SKM-1 treated with dmso at 0.1 percent for 144 hours (cell line): ENCODE measurements around the gene OPRL1.

Experiments used
- DNase-seq: peaks from one replicate; lab custom pipeline; 2025; ENCODE audit not compliant: unreplicated experiment; lab: John Stamatoyannopoulos, UW

OPRL1 gene

GRCh38 chr20:64080013-64080812 is at the start of gene OPRL1:
Gene OPRL1 (plus strand): TSS chr20:64080082. CDS start chr20:64092721, 12,639 bp downstream.
- no peak for DNase-seq

GRCh38 chr20:64030371-64031134 is 49.3 kb upstream of the OPRL1 start:
- no peak for DNase-seq

- no peak for DNase-seq
These were observed 48.0 kb upstream of the OPRL1 start for GRCh38 chr20:64031822-64032314.

GRCh38 chr20:64032706-64033624 is 46.9 kb upstream of the OPRL1 start:
- no peak for DNase-seq

- no peak for DNase-seq
These were observed 45.8 kb upstream of the OPRL1 start for GRCh38 chr20:64033981-64034493.

GRCh38 chr20:64035066-64035932 is 44.6 kb upstream of the OPRL1 start:
- DNase-seq: no peak

GRCh38 chr20:64035933-64036345 is 43.9 kb upstream of the OPRL1 start, which contains the start of gene C20orf204:
Gene C20orf204 (plus strand): TSS chr20:64036182. CDS start chr20:64036324, 142 bp downstream.
- no peak for DNase-seq

- no peak for DNase-seq
These were observed 43.3 kb upstream of the OPRL1 start for GRCh38 chr20:64036346-64037198.

GRCh38 chr20:64037199-64037497 is 42.7 kb upstream of the OPRL1 start:
- DNase-seq: no peak

GRCh38 chr20:64037498-64038213 is 42.2 kb upstream of the OPRL1 start:
- no peak for DNase-seq

- no peak for DNase-seq
These were observed 41.7 kb upstream of the OPRL1 start for GRCh38 chr20:64038224-64038564.

- peak; percentile 45 for DNase-seq
These were observed 41.2 kb upstream of the OPRL1 start for GRCh38 chr20:64038565-64039292.

- DNase-seq: no peak
These were observed 40.4 kb upstream of the OPRL1 start for GRCh38 chr20:64039293-64040160.

GRCh38 chr20:64040231-64041039 is 39.4 kb upstream of the OPRL1 start:
- no peak for DNase-seq

GRCh38 chr20:64041040-64041780 is 38.7 kb upstream of the OPRL1 start:
- DNase-seq: no peak

- no peak for DNase-seq
These were observed 38.2 kb upstream of the OPRL1 start for GRCh38 chr20:64041781-64042053.
